B cell (primary cell): Measurements from ENCODE around the gene SPSB3. TPM values are rescaled to one million over a fixed set of nuclear protein-coding genes. Genes with fewer than 3 reads are reported as not detected.

Experiments used
- ATAC-seq: fragments of 200-7000 bp; cut with Tn5 transposase; one replicate; pipeline ENCODE4 v1.10.0; 2021; ENCODE audit warnings: low read depth, mild to moderate bottlenecking, moderate number of reproducible peaks, moderate library complexity
- CTCF ChIA-PET: fragments of 350-600 bp; sonication (Branson Sonifier 250); formaldehyde crosslinking; loops from one replicate; lab custom pipeline; 2021; ENCODE audit warnings: antibody characterized with exemption, inconsistent platforms; lab: Charles Lee
- POLR2A ChIA-PET: fragments of 350-600 bp; sonication (Branson Sonifier 250); formaldehyde crosslinking; loops from one replicate; lab custom pipeline; 2021; ENCODE audit warnings: antibody characterized with exemption; lab: Charles Lee
- DNase-seq: peaks from one replicate; pipeline ENCODE4 v3.0.0; 2013
- H2AFZ ChIP-seq: 2 replicates; pipeline ENCODE4 v1.6.1; 2012; ENCODE audit warnings: mild to moderate bottlenecking, low read depth, low read length; ENCODE audit not compliant: insufficient read depth, poor library complexity, severe bottlenecking
- H3K27ac ChIP-seq, 2 donors: 1 replicate in 1 of 2; 2 replicates in 1 of 2; pipeline ENCODE4 v1.5.1; 2012 to 2013; ENCODE audit warnings: low read length in 2 of 2, mild to moderate bottlenecking in 2 of 2, moderate library complexity in 1 of 2
- H3K27me3 ChIP-seq, 4 experiments: fragments of 200-600 bp in 1 of 4; sonication (generic) in 1 of 4; replicated peaks in 1 of 4; 1 replicate in 2 of 4; 2 replicates in 2 of 4; pipeline versions ENCODE4 v1.6.1 to v1.7.0; 2013 to 2016; ENCODE audit warnings: low read length in 3 of 4, mild to moderate bottlenecking in 2 of 4, mixed read lengths in 1 of 4, moderate library complexity in 1 of 4; ENCODE audit not compliant: insufficient read depth in 4 of 4, control insufficient read depth in 3 of 4; ENCODE audit errors: control extremely low read depth in 1 of 4
- H3K36me3 ChIP-seq, 2 experiments: replicated peaks in 1 of 2; 1 replicate in 1 of 2; 2 replicates in 1 of 2; pipeline versions ENCODE4 v1.6.1 to v1.7.1; 2013; ENCODE audit warnings: low read length in 1 of 2; ENCODE audit not compliant: insufficient read depth in 2 of 2, control insufficient read depth in 1 of 2; ENCODE audit errors: control extremely low read depth in 1 of 2, extremely low read depth in 1 of 2
- H3K4me1 ChIP-seq, 2 donors: fragments of 200-600 bp in 1 of 2; sonication (generic) in 1 of 2; 1 replicate in 1 of 2; 2 replicates in 1 of 2; pipeline versions ENCODE4 v1.5.1 to v1.6.1; 2013 to 2017; ENCODE audit warnings: low read length in 2 of 2; ENCODE audit not compliant: control insufficient read depth in 2 of 2, insufficient read depth in 2 of 2
- H3K4me2 ChIP-seq: replicated peaks from 2 replicates; pipeline ENCODE3; 2012; ENCODE audit warnings: mild to moderate bottlenecking, low read depth, low read length; ENCODE audit not compliant: poor library complexity, severe bottlenecking
- H3K4me3 ChIP-seq, 5 experiments: fragments of 200-600 bp in 1 of 5; sonication (generic) in 1 of 5; 1 replicate in 3 of 5; 2 replicates in 2 of 5; pipeline versions ENCODE4 v1.5.1 to v1.7.0; 2011 to 2016; ENCODE audit warnings: low read length in 4 of 5, mild to moderate bottlenecking in 4 of 5, low read depth in 2 of 5, control low read depth in 1 of 5, moderate library complexity in 1 of 5; ENCODE audit not compliant: insufficient read depth in 1 of 5; ENCODE audit errors: control extremely low read depth in 1 of 5, extremely low read depth in 1 of 5
- H3K79me2 ChIP-seq: fragments of 200-600 bp; sonication (generic); one replicate; pipeline ENCODE4 v1.6.0; 2016; ENCODE audit warnings: low read length; ENCODE audit not compliant: control insufficient read depth, insufficient read depth
- H3K9ac ChIP-seq: fragments of 200-600 bp; sonication (generic); 2 replicates; pipeline ENCODE4 v1.6.1; 2017; ENCODE audit warnings: mild to moderate bottlenecking, low read length, moderate library complexity
- H3K9me3 ChIP-seq, 3 donors: one replicate each; pipeline versions ENCODE4 v1.6.1 to v1.7.1; 2013; ENCODE audit warnings: low read length in 2 of 3; ENCODE audit not compliant: control insufficient read depth in 2 of 3, insufficient read depth in 1 of 3; ENCODE audit errors: control extremely low read depth in 1 of 3
- H4K20me1 ChIP-seq: 2 replicates; pipeline ENCODE4 v1.6.0; 2012; ENCODE audit warnings: mild to moderate bottlenecking, low read length; ENCODE audit not compliant: insufficient read depth, control insufficient read depth, poor library complexity, severe bottlenecking
- H3K27ac Mint-ChIP-seq: one replicate; pipeline ENCODE4 v1.8.0; 2021; ENCODE audit warnings: mixed read lengths
- H3K27me3 Mint-ChIP-seq: one replicate; pipeline ENCODE4 v1.8.0; 2021; ENCODE audit warnings: mixed read lengths
- H3K4me1 Mint-ChIP-seq: one replicate; pipeline ENCODE4 v1.8.0; 2021; ENCODE audit warnings: mixed read lengths
- H3K4me3 Mint-ChIP-seq: one replicate; pipeline ENCODE4 v1.8.0; 2021; ENCODE audit warnings: mixed read lengths
- H3K9me3 Mint-ChIP-seq: one replicate; pipeline ENCODE4 v1.8.0; 2022; ENCODE audit warnings: mixed read lengths; ENCODE audit not compliant: insufficient read depth
- EZH2 ChIP-seq: IDR thresholded peaks from 2 replicates; pipeline ENCODE4 v1.6.1; 2012; ENCODE audit warnings: borderline replicate concordance, low read depth, mild to moderate bottlenecking, moderate library complexity, low read length; ENCODE audit not compliant: insufficient read depth, poor library complexity, severe bottlenecking
- WGBS: methylation state at CpG from one replicate; pipeline ENCODE4 v1.1.5; 2013; ENCODE audit warnings: missing lambda C conversion rate; ENCODE audit not compliant: insufficient coverage; 5-methylcytosine and 5-hydroxymethylcytosine counted together
- intact Hi-C: fragments of 100-400 bp; cut with micrococcal nuclease; formaldehyde crosslinking; loops from one replicate; pipeline ENCODE4 v1.10.0; 2022
- polyA plus RNA-seq: library from polyadenylated mRNA; depleted of rRNA; stranded (reverse); fragments of >200 nt; gene quantifications from 2 replicates; pipeline ENCODE4 v1.2.3, GENCODE V29; 2012
- total RNA-seq, 2 donors: library from RNA; stranded (reverse); fragments of 120-200 nt in 1 of 2; gene quantifications; 1 replicate in 1 of 2; 2 replicates in 1 of 2; pipeline versions ENCODE4 v1.2.3 to v1.2.4, GENCODE V29; 2013 to 2022
- TF ChIP-seq, protein P1 (sequence below): fragments of 200-600 bp; IDR thresholded peaks from one replicate; pipeline ENCODE4 v1.8.0; 2022; ENCODE audit warnings: antibody characterized with exemption, mild to moderate bottlenecking

SPSB3 gene
- total and polyA plus RNA-seq, 2 donors (not counting 1 experiment from before 2014, with no cell fraction given): 91.2 to 264 TPM

DNA sequence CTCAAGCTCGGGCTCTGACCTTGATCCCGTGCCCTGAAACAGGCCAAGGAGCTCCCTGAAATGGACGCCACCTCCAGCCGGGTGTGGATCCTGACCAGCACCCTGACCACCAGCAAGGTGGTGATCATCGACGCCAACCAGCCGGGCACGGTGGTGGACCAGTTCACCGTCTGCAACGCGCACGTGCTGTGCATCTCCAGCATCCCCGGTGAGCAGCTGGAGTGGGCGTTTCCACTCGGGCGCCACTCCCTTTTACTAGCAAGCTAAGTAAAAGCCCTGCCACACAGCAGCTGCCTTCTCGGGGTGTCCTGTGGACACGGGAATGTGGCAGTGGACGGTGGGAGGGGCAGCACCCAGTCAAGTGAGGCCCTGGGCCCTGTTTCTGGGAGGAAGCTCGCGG, 17.4 kb downstream of the SPSB3 start:
- intact Hi-C loops: no loop called here
- Histone ChIP-seq H3K9me3 (peaks cover 0 to 4% (median 0%) of the 10 kb centered on the region in 3 donors), H3K27me3 (no peaks in the 10 kb centered on the region), H3K9ac (no peak overlapping the region), H4K20me1 (peaks cover 11% of the 10 kb centered on the region), H3K79me2 (no peaks in the 10 kb centered on the region), H3K4me1 (peaks cover 0 to under 1% of the 10 kb centered on the region in 2 donors), H3K4me2 (no peak overlapping the region), H3K27ac (no peak overlapping the region), H3K36me3 (peaks cover 0 to 77% of the 10 kb centered on the region in 2 experiments), H3K4me3 (no peak overlapping the region), H2AFZ (no peak overlapping the region)
- WGBS: 93% methylated on average over 19 of the region's 21 CpGs
- no peak for ATAC-seq
- CTCF ChIA-PET: interaction anchor here (0.9 kb wide), 1 partner anchor 59 kb away, joined by 5 read pairs; the partner anchor contains the start of gene MAPK8IP3
- no peak overlapping the region for H3K4me3 Mint-ChIP-seq
- TF ChIP-seq EZH2: no peak
- TF ChIP-seq, protein P1, sequence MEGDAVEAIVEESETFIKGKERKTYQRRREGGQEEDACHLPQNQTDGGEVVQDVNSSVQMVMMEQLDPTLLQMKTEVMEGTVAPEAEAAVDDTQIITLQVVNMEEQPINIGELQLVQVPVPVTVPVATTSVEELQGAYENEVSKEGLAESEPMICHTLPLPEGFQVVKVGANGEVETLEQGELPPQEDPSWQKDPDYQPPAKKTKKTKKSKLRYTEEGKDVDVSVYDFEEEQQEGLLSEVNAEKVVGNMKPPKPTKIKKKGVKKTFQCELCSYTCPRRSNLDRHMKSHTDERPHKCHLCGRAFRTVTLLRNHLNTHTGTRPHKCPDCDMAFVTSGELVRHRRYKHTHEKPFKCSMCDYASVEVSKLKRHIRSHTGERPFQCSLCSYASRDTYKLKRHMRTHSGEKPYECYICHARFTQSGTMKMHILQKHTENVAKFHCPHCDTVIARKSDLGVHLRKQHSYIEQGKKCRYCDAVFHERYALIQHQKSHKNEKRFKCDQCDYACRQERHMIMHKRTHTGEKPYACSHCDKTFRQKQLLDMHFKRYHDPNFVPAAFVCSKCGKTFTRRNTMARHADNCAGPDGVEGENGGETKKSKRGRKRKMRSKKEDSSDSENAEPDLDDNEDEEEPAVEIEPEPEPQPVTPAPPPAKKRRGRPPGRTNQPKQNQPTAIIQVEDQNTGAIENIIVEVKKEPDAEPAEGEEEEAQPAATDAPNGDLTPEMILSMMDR: no peak
- H3K4me1 Mint-ChIP-seq: peaks cover under 1% of the 10 kb centered on the region
- H3K27me3 Mint-ChIP-seq: no peaks in the 10 kb centered on the region
- POLR2A ChIA-PET: no interaction called here
- no peak overlapping the region for H3K27ac Mint-ChIP-seq
- no peak for DNase-seq
- H3K9me3 Mint-ChIP-seq: no peaks in the 10 kb centered on the region

DNA sequence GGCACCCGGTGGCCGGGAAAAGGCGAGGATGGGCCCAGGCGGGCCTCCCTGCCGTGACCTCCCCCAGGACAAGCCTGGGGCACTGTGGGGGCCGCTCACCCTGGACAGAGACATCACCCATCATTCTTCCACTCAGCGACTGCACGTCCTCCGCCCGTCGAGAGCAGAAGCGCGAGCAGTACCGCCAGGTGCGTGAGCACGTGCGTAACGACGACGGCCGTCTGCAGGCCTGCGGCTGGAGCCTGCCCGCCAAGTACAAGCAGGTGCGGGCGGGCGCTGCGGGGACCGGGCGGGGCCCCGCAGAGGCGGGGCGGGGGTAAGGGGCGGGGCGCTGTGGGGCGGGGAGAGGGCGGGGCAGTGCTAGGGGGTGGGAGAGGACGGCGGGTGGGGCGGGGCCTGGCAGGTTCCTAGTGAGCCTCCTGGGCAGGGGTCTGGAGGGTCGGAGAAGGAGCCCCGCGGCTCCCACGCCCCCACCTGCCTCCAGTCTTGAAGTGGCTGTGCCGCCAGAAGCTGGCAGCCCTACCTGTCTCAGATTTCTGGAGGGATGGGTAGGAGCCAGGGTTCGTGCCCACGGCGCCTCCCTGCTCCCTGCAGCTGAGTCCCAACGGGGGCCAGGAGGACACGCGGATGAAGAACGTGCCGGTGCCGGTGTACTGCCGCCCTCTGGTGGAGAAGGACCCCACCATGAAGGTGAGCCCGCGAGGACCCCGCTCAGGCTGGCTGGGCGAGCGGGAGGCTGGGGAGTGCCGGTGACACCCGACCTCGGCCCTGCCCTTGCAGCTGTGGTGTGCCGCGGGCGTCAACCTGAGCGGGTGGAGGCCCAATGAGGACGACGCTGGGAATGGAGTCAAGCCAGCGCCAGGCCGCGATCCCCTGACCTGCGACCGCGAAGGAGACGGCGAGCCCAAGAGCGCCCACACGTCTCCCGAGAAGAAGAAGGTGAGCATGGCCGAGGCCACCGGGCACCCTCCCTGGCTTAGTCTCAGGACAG, 18.6 kb downstream of the SPSB3 start:
- Mint-ChIP-seq H3K27ac (no peak overlapping the region), H3K27me3 (no peaks in the 10 kb centered on the region), H3K4me1 (no peaks in the 10 kb centered on the region), H3K9me3 (no peaks in the 10 kb centered on the region), H3K4me3 (no peak overlapping the region)
- H3K9me3 ChIP-seq: peaks cover 0 to 4% (median 0%) of the 10 kb centered on the region in 3 donors
- no peak overlapping the region for H2AFZ ChIP-seq
- ATAC-seq (no peak), DNase-seq (no peak)
- intact Hi-C loops: no loop called here
- TF ChIP-seq, protein P1: no peak
- TF ChIP-seq EZH2: no peak
- ChIA-PET POLR2A (no interaction called here), CTCF (no interaction called here)
- WGBS: 95% methylated on average over 55 of the region's 81 CpGs
- no peak overlapping the region for H3K27ac ChIP-seq
- no peak overlapping the region for H3K9ac ChIP-seq
- no peaks in the 10 kb centered on the region for H3K79me2 ChIP-seq
- peaks cover 4% of the 10 kb centered on the region for H4K20me1 ChIP-seq
- H3K4me1 ChIP-seq: no peaks in the 10 kb centered on the region
- H3K4me2 ChIP-seq: no peak overlapping the region
- no peak overlapping the region for H3K4me3 ChIP-seq
- no peaks in the 10 kb centered on the region for H3K27me3 ChIP-seq
- peaks cover 0 to 80% of the 10 kb centered on the region in 2 experiments for H3K36me3 ChIP-seq
